NT2/D1 (cell line): ENCODE measurements around the gene RARG.

Experiments
- DNase-seq: peaks from one replicate; pipeline ENCODE4 v3.0.0-alpha.2; 2011; ENCODE audit warnings: low read depth, low spot score
- H3K27me3 ChIP-seq: 2 replicates; pipeline ENCODE4 v1.6.0; 2011; ENCODE audit warnings: mild to moderate bottlenecking; ENCODE audit not compliant: insufficient read length, insufficient read depth
- H3K36me3 ChIP-seq: 2 replicates; pipeline ENCODE4 v1.6.1; 2011; ENCODE audit warnings: mild to moderate bottlenecking, low read length, mixed read lengths; ENCODE audit not compliant: insufficient read depth, insufficient read length
- H3K4me1 ChIP-seq: 2 replicates; pipeline ENCODE4 v1.5.1; 2011; ENCODE audit not compliant: insufficient read depth, insufficient read length
- H3K4me3 ChIP-seq: 2 replicates; pipeline ENCODE4 v1.5.1; 2011; ENCODE audit warnings: low read depth; ENCODE audit not compliant: insufficient read length
- H3K9ac ChIP-seq: 2 replicates; pipeline ENCODE4 v1.6.0; 2011; ENCODE audit warnings: low read depth; ENCODE audit not compliant: insufficient read length
- H3K9me3 ChIP-seq: 2 replicates; pipeline ENCODE4 v1.5.1; 2011; ENCODE audit warnings: mild to moderate bottlenecking, low read length; ENCODE audit not compliant: insufficient read depth
- SUZ12 ChIP-seq: IDR thresholded peaks from 2 replicates; pipeline ENCODE4 v1.6.1; 2011; ENCODE audit not compliant: insufficient read length, insufficient read depth; ENCODE audit errors: extremely low read depth
- YY1 ChIP-seq: IDR thresholded peaks from 2 replicates; pipeline ENCODE4 v1.6.1; 2011; ENCODE audit not compliant: insufficient read length, insufficient read depth
- ZNF274 ChIP-seq: IDR thresholded peaks from 2 replicates; pipeline ENCODE4 v1.6.1; 2011; ENCODE audit warnings: mild to moderate bottlenecking, low read depth, low read length

RARG gene

DNA sequence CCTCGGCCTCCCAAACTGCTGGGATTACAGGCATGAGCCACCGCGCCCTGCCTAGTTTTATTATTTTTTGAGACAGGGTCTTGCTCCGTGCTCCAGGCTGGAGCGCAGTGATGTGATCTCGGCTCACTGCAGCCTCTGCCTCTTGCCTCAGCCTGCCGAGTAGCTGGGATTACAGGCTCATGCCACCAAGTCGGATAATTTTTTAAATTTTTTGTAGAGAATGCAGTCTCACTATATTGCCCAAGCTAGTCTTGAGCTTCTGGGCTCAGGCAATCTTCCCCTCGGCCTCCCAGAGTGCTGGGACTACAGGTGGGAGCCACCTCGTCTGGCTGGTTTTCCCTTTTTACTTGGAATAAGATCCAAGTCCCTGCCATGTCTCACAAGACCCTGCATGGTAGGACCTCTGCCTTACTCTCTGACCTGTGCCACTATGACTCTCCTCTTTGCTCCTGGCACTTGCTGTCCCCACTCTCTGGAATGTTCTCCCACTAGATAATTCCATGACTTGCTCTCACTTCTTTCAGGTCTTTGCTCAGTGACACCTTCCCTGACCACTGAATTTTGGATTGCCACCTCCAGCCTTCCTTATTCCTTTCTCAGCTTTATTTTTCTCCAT lies 7.7 kb upstream of the RARG start:
- no peaks in the 10 kb centered on the region for H3K9me3 ChIP-seq
- H3K4me3 ChIP-seq = no peak overlapping the region
- no peaks in the 10 kb centered on the region for H3K27me3 ChIP-seq
- H3K36me3 ChIP-seq = no peaks in the 10 kb centered on the region
- DNase-seq = no peak
- H3K9ac ChIP-seq = no peak overlapping the region
- no peak for TF ChIP-seq SUZ12
- TF ChIP-seq YY1 = no peak
- TF ChIP-seq ZNF274 = no peak
- H3K4me1 ChIP-seq = peaks cover 23% of the 10 kb centered on the region

DNA sequence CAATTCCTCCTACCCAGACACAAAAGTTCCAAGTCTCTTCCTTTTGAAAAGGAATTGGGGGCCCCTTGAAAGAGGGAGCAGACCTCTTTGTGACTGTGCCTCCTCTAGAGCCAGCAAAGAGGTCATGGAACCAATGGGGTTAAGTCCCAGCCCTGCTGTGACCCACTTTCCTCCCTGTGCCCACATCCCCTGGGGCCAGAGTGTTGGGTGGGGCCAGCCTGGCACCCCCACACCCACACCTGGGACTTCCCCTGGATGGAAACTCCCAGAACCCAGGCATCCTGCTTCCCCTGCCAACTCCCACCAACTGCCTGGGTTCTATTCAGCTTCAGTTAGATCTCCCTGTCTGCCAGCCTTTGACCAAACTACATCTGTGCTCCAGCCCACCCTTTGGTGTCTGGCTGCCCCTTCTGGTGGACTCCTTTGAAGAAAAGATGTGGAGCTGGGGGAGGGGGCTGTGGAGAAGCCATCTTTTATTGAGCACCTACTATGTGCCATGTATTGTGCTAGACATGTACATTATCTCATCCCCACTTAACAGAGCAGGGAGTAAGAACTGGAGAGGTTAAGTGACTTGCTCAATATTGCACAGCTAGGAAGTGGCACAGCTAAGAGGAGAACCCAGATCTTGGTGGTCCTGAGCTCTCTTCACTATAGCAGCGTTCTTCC lies 4.6 kb upstream of the RARG start:
- Histone ChIP-seq H3K4me3 (no peak overlapping the region), H3K36me3 (no peaks in the 10 kb centered on the region), H3K9me3 (no peaks in the 10 kb centered on the region), H3K27me3 (no peaks in the 10 kb centered on the region), H3K9ac (no peak overlapping the region), H3K4me1 (peaks cover 32% of the 10 kb centered on the region)
- TF ChIP-seq YY1 (no peak), SUZ12 (no peak), ZNF274 (no peak)
- no peak for DNase-seq

DNA sequence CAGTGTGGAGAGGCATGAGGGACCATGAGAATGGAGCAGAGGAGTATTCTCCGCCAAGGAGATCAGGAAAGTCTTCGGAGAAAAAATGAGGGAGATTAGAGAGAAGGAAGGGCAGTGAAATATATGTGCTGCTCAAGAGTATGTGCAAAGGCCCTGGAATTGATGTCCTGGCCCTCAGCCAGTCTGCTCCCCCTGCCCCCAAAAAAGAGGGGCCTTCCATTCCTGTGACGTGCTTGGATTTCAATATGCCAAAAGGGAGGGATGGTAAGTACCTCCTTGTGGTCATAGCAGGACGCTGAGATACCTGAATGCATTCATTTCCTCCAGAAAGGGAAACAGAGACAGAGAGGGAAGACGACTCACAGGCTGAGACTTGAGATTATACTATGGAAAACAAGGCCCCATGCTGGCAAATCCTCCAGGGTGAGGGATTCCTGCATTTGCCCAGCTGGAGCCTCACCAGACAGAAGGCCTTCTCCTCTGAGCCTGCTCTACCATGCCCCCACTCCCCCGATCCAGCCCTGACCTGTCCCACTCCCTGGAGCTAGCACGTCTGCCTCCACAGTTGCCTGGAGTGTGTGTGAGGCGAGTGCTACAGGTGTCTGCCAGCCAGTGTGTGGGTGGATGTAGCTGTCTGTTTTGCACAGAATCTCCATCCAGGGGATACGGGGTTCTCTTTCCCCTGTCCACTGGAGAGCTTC lies 3.9 kb upstream of the RARG start:
- TF ChIP-seq SUZ12 (no peak), ZNF274 (no peak), YY1 (no peak)
- H3K4me1 ChIP-seq = peaks cover 32% of the 10 kb centered on the region
- H3K4me3 ChIP-seq = no peak overlapping the region
- peak; percentile 70 for DNase-seq
- H3K36me3 ChIP-seq = no peaks in the 10 kb centered on the region
- peak overlapping the region; percentile 15 for H3K9ac ChIP-seq
- H3K9me3 ChIP-seq = no peaks in the 10 kb centered on the region
- no peaks in the 10 kb centered on the region for H3K27me3 ChIP-seq

DNA sequence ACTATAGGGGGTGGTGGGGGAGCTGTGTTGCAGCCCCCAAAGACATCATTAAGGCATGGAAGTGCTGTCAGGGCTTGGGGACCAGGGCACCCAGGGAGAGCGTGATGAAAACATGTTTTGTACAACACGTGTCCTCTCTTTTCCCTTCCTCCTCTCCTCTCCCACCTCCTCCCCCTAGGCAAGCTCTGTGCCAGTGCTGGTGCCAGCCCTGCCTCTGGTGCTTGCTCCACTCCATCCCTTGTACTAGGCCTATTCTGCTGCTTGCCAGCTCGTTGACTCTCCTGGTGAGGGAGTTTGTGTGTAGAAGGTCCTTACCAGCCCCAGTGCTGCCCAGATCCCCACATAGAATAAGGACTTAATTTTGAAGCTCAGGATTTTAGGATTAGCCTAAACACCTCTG lies 3.2 kb upstream of the RARG start:
- TF ChIP-seq SUZ12 = no peak
- TF ChIP-seq YY1 = no peak
- no peak for TF ChIP-seq ZNF274
- peak overlapping the region; percentile 62 for H3K9ac ChIP-seq
- no peak overlapping the region for H3K4me3 ChIP-seq
- H3K36me3 ChIP-seq = no peaks in the 10 kb centered on the region
- DNase-seq = no peak
- peaks cover 32% of the 10 kb centered on the region for H3K4me1 ChIP-seq
- H3K9me3 ChIP-seq = no peaks in the 10 kb centered on the region
- no peaks in the 10 kb centered on the region for H3K27me3 ChIP-seq

DNA sequence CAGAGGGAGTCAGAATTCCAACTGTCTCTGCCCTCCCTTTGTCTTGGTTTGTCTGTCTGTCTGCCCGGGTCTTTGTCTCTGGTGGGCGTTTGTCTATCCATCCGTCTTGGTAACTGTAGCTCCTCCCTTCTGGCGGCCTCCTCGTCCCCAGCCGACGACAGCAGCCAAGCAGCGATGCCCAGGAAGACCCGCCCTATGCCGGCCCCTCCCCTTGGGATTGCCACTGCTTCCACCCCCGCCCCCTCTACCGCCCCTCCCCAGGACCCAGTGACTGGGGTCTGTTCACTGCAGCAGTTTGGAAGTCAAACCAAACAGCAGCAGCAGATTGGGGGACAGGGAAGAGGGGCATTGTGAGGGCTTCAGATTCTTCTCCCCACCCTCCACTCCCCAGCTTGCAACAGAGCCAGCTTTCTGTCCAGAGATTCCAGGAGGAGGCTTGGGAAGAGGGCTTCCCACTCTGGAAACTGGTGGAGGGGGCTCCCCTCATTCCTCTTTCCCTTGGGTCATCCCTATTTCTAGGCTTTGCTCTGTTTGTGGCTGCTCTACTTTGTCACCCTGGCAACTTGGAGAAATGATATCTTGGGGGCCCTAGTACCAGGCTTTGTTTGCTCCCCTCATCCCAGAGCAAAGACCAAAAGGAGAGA lies 2.4 kb upstream of the RARG start:
- Histone ChIP-seq H3K9me3 (no peaks in the 10 kb centered on the region), H3K4me1 (peaks cover 36% of the 10 kb centered on the region), H3K36me3 (no peaks in the 10 kb centered on the region), H3K4me3 (no peak overlapping the region), H3K9ac (peak overlapping the region; percentile 57), H3K27me3 (no peaks in the 10 kb centered on the region)
- DNase-seq = no peak
- TF ChIP-seq SUZ12 (no peak), ZNF274 (no peak), YY1 (no peak)

DNA sequence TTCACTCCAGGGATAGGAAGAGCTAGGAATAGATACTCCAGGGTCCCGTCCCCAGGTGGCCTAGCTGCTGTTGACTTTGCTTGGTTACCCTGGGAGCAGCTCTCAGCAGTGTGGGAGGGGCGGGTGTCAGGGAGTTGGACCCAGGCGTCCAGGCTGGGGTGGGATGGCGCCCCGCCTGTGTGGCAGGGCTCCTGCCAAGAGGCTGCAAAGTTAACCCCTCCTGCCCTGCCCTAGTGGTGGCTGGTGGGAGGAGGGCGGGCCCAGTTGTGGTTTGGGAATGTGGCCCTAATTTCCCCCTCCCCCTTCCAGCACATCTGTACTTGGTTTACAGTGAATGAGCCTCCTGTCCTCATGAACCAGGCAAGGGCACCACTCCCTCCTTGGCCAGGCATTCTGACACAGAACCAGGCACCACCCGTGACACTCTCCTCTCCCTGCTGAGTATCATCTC lies 1.7 kb upstream of the RARG start:
- TF ChIP-seq ZNF274 = no peak
- TF ChIP-seq SUZ12 = no peak
- no peak for TF ChIP-seq YY1
- H3K4me3 ChIP-seq = no peak overlapping the region
- H3K27me3 ChIP-seq = no peaks in the 10 kb centered on the region
- H3K36me3 ChIP-seq = no peaks in the 10 kb centered on the region
- H3K9ac ChIP-seq = peak overlapping the region; percentile 57
- no peak for DNase-seq
- no peaks in the 10 kb centered on the region for H3K9me3 ChIP-seq
- H3K4me1 ChIP-seq = peaks cover 36% of the 10 kb centered on the region
